Endodermal cell (in vitro differentiated cells): ENCODE data around the gene TNFSF8. TPM values are rescaled to one million over a fixed set of nuclear protein-coding genes. Genes with fewer than 3 reads are reported as not detected.
A peak's percentile ranks its signal among the peaks of the same experiment; 100 is the strongest.

Experiments
- DNase-seq: peaks from one replicate; pipeline ENCODE4 v3.0.0-alpha.2; 2017
- H3K27ac ChIP-seq: 2 replicates; pipeline ENCODE4 v1.5.1; 2013; ENCODE audit warnings: mild to moderate bottlenecking, low read depth, low read length, moderate library complexity
- H3K27me3 ChIP-seq: 2 replicates; pipeline ENCODE4 v1.6.1; 2013; ENCODE audit warnings: mild to moderate bottlenecking, low read length, moderate library complexity; ENCODE audit not compliant: insufficient read depth, control insufficient read depth, poor library complexity, severe bottlenecking
- H3K36me3 ChIP-seq: 2 replicates; pipeline ENCODE4 v1.7.0; 2013; ENCODE audit warnings: mild to moderate bottlenecking, low read length, moderate library complexity; ENCODE audit not compliant: control insufficient read depth, insufficient read depth
- H3K4me1 ChIP-seq: one replicate; pipeline ENCODE4 v1.7.0; 2013; ENCODE audit warnings: low read length; ENCODE audit not compliant: control insufficient read depth, insufficient read depth
- H3K4me3 ChIP-seq: 2 replicates; pipeline ENCODE4 v1.5.1; 2013; ENCODE audit warnings: mild to moderate bottlenecking, low read length, moderate library complexity
- H3K9ac ChIP-seq: 2 replicates; pipeline ENCODE4 v1.6.1; 2013; ENCODE audit warnings: mild to moderate bottlenecking, low read length, moderate library complexity; ENCODE audit not compliant: poor library complexity, severe bottlenecking; ENCODE audit errors: extremely low read depth
- H3K9me3 ChIP-seq: 2 replicates; pipeline ENCODE4 v1.6.1; 2013; ENCODE audit warnings: mild to moderate bottlenecking, low read length, moderate library complexity; ENCODE audit not compliant: control insufficient read depth
- H3K27ac Mint-ChIP-seq: 2 replicates; pipeline ENCODE4 v1.8.0; 2020; ENCODE audit warnings: mixed read lengths
- H3K27me3 Mint-ChIP-seq: 2 replicates; pipeline ENCODE4 v1.8.0; 2021; ENCODE audit warnings: mild to moderate bottlenecking, mixed read lengths; ENCODE audit not compliant: insufficient read depth
- H3K36me3 Mint-ChIP-seq: 2 replicates; pipeline ENCODE4 v1.8.0; 2020; ENCODE audit warnings: low read depth, mixed read lengths
- H3K4me1 Mint-ChIP-seq: 2 replicates; pipeline ENCODE4 v1.8.0; 2020; ENCODE audit warnings: mixed read lengths
- H3K4me3 Mint-ChIP-seq: 2 replicates; pipeline ENCODE4 v1.8.0; 2020; ENCODE audit warnings: mild to moderate bottlenecking, moderate library complexity, mixed read lengths
- H3K9me3 Mint-ChIP-seq: 2 replicates; pipeline ENCODE4 v1.8.0; 2020; ENCODE audit warnings: mild to moderate bottlenecking, mixed read lengths
- CTCF ChIP-seq: fragments of 200-600 bp; sonication (generic); conservative IDR thresholded peaks from 2 replicates; pipeline ENCODE4 v1.5.0; 2021; ENCODE audit warnings: antibody characterized with exemption, mild to moderate bottlenecking
- WGBS, 2 experiments: methylation state at CpG; one replicate each; pipeline versions ENCODE4 v1.1.5 to v1.1.7; 2013; ENCODE audit warnings: missing lambda C conversion rate in 2 of 2, mixed read lengths in 1 of 2; ENCODE audit not compliant: insufficient coverage in 1 of 2, insufficient read length in 1 of 2; 5-methylcytosine and 5-hydroxymethylcytosine counted together
- total RNA-seq, 2 donors: library from RNA; stranded (reverse); fragmentation: NEBNext Ultra II Directional in 1 of 2; extraction: Animal tissue kit (Norgen Biotek cat#: 25700) in 1 of 2; gene quantifications; 2 replicates in 1 of 2; 3 replicates in 1 of 2; pipeline ENCODE4 v1.2.1, GENCODE V29; 2021

The TNFSF8 gene
- total RNA-seq, 2 donors from 2014 or later: not detected

GRCh38 chr9:114906922-114907571 is 23.3 kb downstream of the TNFSF8 start:
- peak overlapping the region; percentile 26 for H3K27ac Mint-ChIP-seq
- peaks cover 18% of the 10 kb centered on the region for H3K27me3 Mint-ChIP-seq
- DNase-seq: peak; percentile 93
- Histone ChIP-seq H3K9me3 (no peaks in the 10 kb centered on the region), H3K27me3 (no peaks in the 10 kb centered on the region), H3K4me3 (no peak overlapping the region), H3K36me3 (no peaks in the 10 kb centered on the region), H3K9ac (no peak overlapping the region), H3K27ac (no peak overlapping the region), H3K4me1 (peaks cover 26% of the 10 kb centered on the region)
- no peaks in the 10 kb centered on the region for H3K9me3 Mint-ChIP-seq
- WGBS, 2 experiments: 41 to 52% methylated on average over 5 to 7 of the region's 7 CpGs
- peaks cover 43% of the 10 kb centered on the region for H3K4me1 Mint-ChIP-seq
- no peaks in the 10 kb centered on the region for H3K36me3 Mint-ChIP-seq
- no peak overlapping the region for H3K4me3 Mint-ChIP-seq
- TF ChIP-seq CTCF: peak; percentile 94

- Histone ChIP-seq H3K27me3 (no peaks in the 10 kb centered on the region), H3K9ac (no peak overlapping the region)
- peaks cover 35% of the 10 kb centered on the region for H3K4me1 Mint-ChIP-seq
Measured at GRCh38 chr9:114905170-114905940, 25.0 kb downstream of the TNFSF8 start.

More at GRCh38 chr9:114905170-114905940, 25.0 kb downstream of the TNFSF8 start:
- Histone ChIP-seq H3K27ac (no peak overlapping the region), H3K4me1 (peaks cover 24% of the 10 kb centered on the region), H3K9me3 (no peaks in the 10 kb centered on the region), H3K4me3 (no peak overlapping the region), H3K36me3 (no peaks in the 10 kb centered on the region)
- no peak overlapping the region for H3K4me3 Mint-ChIP-seq
- no peak for TF ChIP-seq CTCF
- peaks cover 22% of the 10 kb centered on the region for H3K27me3 Mint-ChIP-seq
- WGBS, 2 experiments: 94 to 96% methylated on average over 6 to 7 of the region's 7 CpGs
- H3K27ac Mint-ChIP-seq: no peak overlapping the region
- no peak for DNase-seq
- no peaks in the 10 kb centered on the region for H3K36me3 Mint-ChIP-seq
- no peaks in the 10 kb centered on the region for H3K9me3 Mint-ChIP-seq
